Liver (tissue), 9 donors: ENCODE results near the gene AGPAT2. TPM values are rescaled to one million over a fixed set of nuclear protein-coding genes. Genes with fewer than 3 reads are reported as not detected.
A peak's percentile ranks its signal among the peaks of the same experiment; 100 is the strongest.

Source experiments
- DNase-seq: peaks from one replicate; pipeline ENCODE4 v3.0.0-alpha.2; 2017; ENCODE audit warnings: low spot score
- H3K27ac ChIP-seq, 2 donors: one replicate each; pipeline ENCODE4 v1.7.0; 2013; ENCODE audit warnings: inconsistent platforms in 2 of 2, low read length in 2 of 2, control low read depth in 1 of 2, low read depth in 1 of 2, mild to moderate bottlenecking in 1 of 2
- H3K27me3 ChIP-seq, 4 donors: one replicate each; pipeline versions ENCODE4 v1.6.1 to v1.7.0; 2013; ENCODE audit warnings: low read length in 3 of 4, inconsistent platforms in 1 of 4, mild to moderate bottlenecking in 1 of 4, moderate library complexity in 1 of 4; ENCODE audit not compliant: control insufficient read depth in 4 of 4, insufficient read depth in 4 of 4
- H3K36me3 ChIP-seq, 4 donors: one replicate each; pipeline versions ENCODE4 v1.6.1 to v1.7.0; 2013; ENCODE audit warnings: low read length in 3 of 4, mild to moderate bottlenecking in 3 of 4, low read depth in 1 of 4, moderate library complexity in 1 of 4; ENCODE audit not compliant: control insufficient read depth in 4 of 4, insufficient read depth in 3 of 4
- H3K4me1 ChIP-seq, 4 donors: one replicate each; pipeline versions ENCODE4 v1.6.1 to v1.7.0; 2013; ENCODE audit warnings: low read length in 3 of 4, mild to moderate bottlenecking in 3 of 4, moderate library complexity in 1 of 4; ENCODE audit not compliant: control insufficient read depth in 4 of 4, insufficient read depth in 4 of 4
- H3K4me3 ChIP-seq, 3 donors: one replicate each; pipeline versions ENCODE4 v1.6.1 to v1.7.0; 2013; ENCODE audit warnings: low read length in 3 of 3, control low read depth in 1 of 3, low read depth in 1 of 3, mild to moderate bottlenecking in 1 of 3
- H3K9ac ChIP-seq, 2 donors: one replicate each; pipeline ENCODE4 v1.7.0; 2013; ENCODE audit warnings: low read length in 2 of 2, mild to moderate bottlenecking in 2 of 2, moderate library complexity in 2 of 2, control low read depth in 1 of 2, low read depth in 1 of 2
- H3K9me3 ChIP-seq, 4 donors: one replicate each; pipeline versions ENCODE4 v1.6.1 to v1.7.0; 2013; ENCODE audit warnings: low read length in 3 of 4; ENCODE audit not compliant: control insufficient read depth in 4 of 4
- CTCF ChIP-seq: fragments of 150-350 bp; IDR thresholded peaks from 2 replicates; pipeline ENCODE4 v1.5.1; 2017; ENCODE audit warnings: improper control_type of control experiment, low read depth, low read length; ENCODE audit not compliant: missing input control
- EGR1 ChIP-seq, 2 donors: IDR thresholded peaks; 2 replicates each; pipeline ENCODE4 v1.6.1; 2016 to 2018; ENCODE audit warnings: antibody characterized with exemption in 2 of 2, low read depth in 2 of 2
- FOXA2 ChIP-seq: IDR thresholded peaks from 2 replicates; pipeline ENCODE4 v1.6.1; 2016; ENCODE audit warnings: antibody characterized with exemption
- HNF4A ChIP-seq, 2 donors: conservative IDR thresholded peaks; 2 replicates each; pipeline ENCODE4 v1.6.1; 2016; ENCODE audit warnings: antibody characterized with exemption in 2 of 2, mild to moderate bottlenecking in 2 of 2
- HNF4G ChIP-seq: IDR thresholded peaks from 2 replicates; pipeline ENCODE4 v1.6.1; 2016; ENCODE audit warnings: antibody characterized with exemption
- JUND ChIP-seq, 2 donors: IDR thresholded peaks; 2 replicates each; pipeline ENCODE4 v1.6.1; 2016; ENCODE audit warnings: antibody characterized with exemption in 2 of 2
- MAX ChIP-seq: IDR thresholded peaks from 2 replicates; pipeline ENCODE4 v1.6.1; 2016; ENCODE audit warnings: antibody characterized with exemption
- SP1 ChIP-seq: IDR thresholded peaks from 2 replicates; pipeline ENCODE4 v1.6.1; 2018; ENCODE audit warnings: antibody characterized with exemption, mild to moderate bottlenecking
- TAF1 ChIP-seq: conservative IDR thresholded peaks from 2 replicates; pipeline ENCODE4 v1.6.1; 2016; ENCODE audit warnings: antibody characterized with exemption, mild to moderate bottlenecking
- YY1 ChIP-seq: IDR thresholded peaks from 2 replicates; pipeline ENCODE4 v1.6.1; 2016; ENCODE audit warnings: antibody characterized with exemption, mild to moderate bottlenecking
- ZBTB33 ChIP-seq: IDR thresholded peaks from 2 replicates; pipeline ENCODE4 v1.6.1; 2016; ENCODE audit warnings: antibody characterized with exemption
- WGBS: extraction: QIAGEN DNeasy Blood & Tissue Kit; methylation state at CpG from one replicate; pipeline ENCODE4 v1.1.7; 2013; 5-methylcytosine and 5-hydroxymethylcytosine counted together
- polyA plus RNA-seq, 2 donors: library from polyadenylated mRNA; stranded (reverse) in 1 of 2; unstranded in 1 of 2; fragments of 200-250 nt in 1 of 2; fragments of >200 nt in 1 of 2; fragmentation: Nextera tagmentation in 1 of 2; extraction: Ambion mirVana in 1 of 2; gene quantifications; one replicate each; pipeline versions ENCODE4 v1.2.1 to v1.2.3, GENCODE V29; 2013 to 2015
- total RNA-seq, 2 donors: library from RNA; depleted of rRNA; stranded (reverse); fragments of >200 nt; gene quantifications; one replicate each; pipeline ENCODE4 v1.2.3, GENCODE V29; 2014
- donor health status: healthy.
- donor health status: healthy.
- donor health status: healthy.
- donor health status: healthy.
- donor health status: healthy.

The AGPAT2 gene
- total and polyA plus RNA-seq, 4 donors = 75.1 to 222 (median 212) TPM

- Histone ChIP-seq H3K9ac (no peak overlapping the region), H3K4me3 (peak overlapping the region in 1 of 3 donors; percentile 66), H3K27ac (peak overlapping the region; percentile 25 to 41), H3K9me3 (no peaks in the 10 kb centered on the region), H3K4me1 (peaks cover 3 to 13% (median 8%) of the 10 kb centered on the region in 4 donors), H3K36me3 (no peaks in the 10 kb centered on the region), H3K27me3 (no peaks in the 10 kb centered on the region)
- 2% methylated on average over 101 of the region's 109 CpGs for WGBS
- DNase-seq = no peak
- TF ChIP-seq HNF4G = no peak
- no peak for TF ChIP-seq SP1
- no peak for TF ChIP-seq FOXA2
- TF ChIP-seq MAX = no peak
Observed at GRCh38 chr9:136665704-136666371, 21.4 kb downstream of the AGPAT2 start.

- H3K27me3 ChIP-seq = no peaks in the 10 kb centered on the region
- 15% methylated on average over 49 of the region's 49 CpGs for WGBS
Observed at GRCh38 chr9:136665111-136665703, 22.1 kb downstream of the AGPAT2 start.

GRCh38 chr9:136664000-136664915, 23.0 kb downstream of the AGPAT2 start:
- Histone ChIP-seq H3K9ac (peak overlapping the region in 1 of 2 donors; percentile 28), H3K27me3 (no peaks in the 10 kb centered on the region), H3K9me3 (no peaks in the 10 kb centered on the region), H3K36me3 (no peaks in the 10 kb centered on the region), H3K4me3 (peak overlapping the region; percentile 41 to 66 (median 58)), H3K4me1 (peaks cover 0 to 8% (median 6%) of the 10 kb centered on the region in 4 donors), H3K27ac (peak overlapping the region; percentile 68 to 78)
- 79% methylated on average over 27 of the region's 27 CpGs for WGBS
- DNase-seq = no peak
- TF ChIP-seq HNF4A (conservative IDR thresholded peaks at IDR 0.05) = no peak
- no peak for TF ChIP-seq EGR1 (IDR thresholded peaks at IDR 0.05; ENCODE audit: low read depth in 2 of 2)
- no peak for TF ChIP-seq HNF4G
- no peak for TF ChIP-seq ZBTB33
- TF ChIP-seq CTCF = no peak
- no peak for TF ChIP-seq TAF1
- TF ChIP-seq FOXA2 = no peak
- TF ChIP-seq JUND (IDR thresholded peaks at IDR 0.05) = no peak

More at GRCh38 chr9:136665111-136665703, 22.1 kb downstream of the AGPAT2 start:
- H3K4me3 ChIP-seq = peak overlapping the region in 2 of 3 donors; percentile 58 to 66
- TF ChIP-seq JUND (IDR thresholded peaks at IDR 0.05) = no peak
- no peak for TF ChIP-seq YY1
- peak; percentile 21 for TF ChIP-seq CTCF
- DNase-seq = no peak
- H3K36me3 ChIP-seq = no peaks in the 10 kb centered on the region
- H3K4me1 ChIP-seq = peaks cover 3 to 12% (median 6%) of the 10 kb centered on the region in 4 donors
- H3K9me3 ChIP-seq = no peaks in the 10 kb centered on the region
- peak overlapping the region; percentile 64 to 78 for H3K27ac ChIP-seq
- H3K9ac ChIP-seq = peak overlapping the region in 1 of 2 donors; percentile 47
